Keratinocyte (primary cell): Measurements from ENCODE around the gene NAA10.

Experiments
- EZH2 ChIP-seq: IDR thresholded peaks from one replicate; pipeline ENCODE4 v1.6.1; 2012; ENCODE audit warnings: inconsistent platforms, mild to moderate bottlenecking, low read length, moderate library complexity
- TF ChIP-seq, protein P1 (sequence below), 3 experiments: IDR thresholded peaks in 1 of 3; conservative IDR thresholded peaks in 1 of 3; optimal IDR thresholded peaks in 1 of 3; 2 replicates in 2 of 3; 3 replicates in 1 of 3; pipeline versions ENCODE3 to v1.5.1; 2011; ENCODE audit warnings: low read length in 3 of 3, mild to moderate bottlenecking in 3 of 3, moderate library complexity in 2 of 3, control low read depth in 1 of 3, inconsistent platforms in 1 of 3; ENCODE audit not compliant: insufficient read depth in 2 of 3; ENCODE audit errors: extremely low read depth in 1 of 3

DNA sequence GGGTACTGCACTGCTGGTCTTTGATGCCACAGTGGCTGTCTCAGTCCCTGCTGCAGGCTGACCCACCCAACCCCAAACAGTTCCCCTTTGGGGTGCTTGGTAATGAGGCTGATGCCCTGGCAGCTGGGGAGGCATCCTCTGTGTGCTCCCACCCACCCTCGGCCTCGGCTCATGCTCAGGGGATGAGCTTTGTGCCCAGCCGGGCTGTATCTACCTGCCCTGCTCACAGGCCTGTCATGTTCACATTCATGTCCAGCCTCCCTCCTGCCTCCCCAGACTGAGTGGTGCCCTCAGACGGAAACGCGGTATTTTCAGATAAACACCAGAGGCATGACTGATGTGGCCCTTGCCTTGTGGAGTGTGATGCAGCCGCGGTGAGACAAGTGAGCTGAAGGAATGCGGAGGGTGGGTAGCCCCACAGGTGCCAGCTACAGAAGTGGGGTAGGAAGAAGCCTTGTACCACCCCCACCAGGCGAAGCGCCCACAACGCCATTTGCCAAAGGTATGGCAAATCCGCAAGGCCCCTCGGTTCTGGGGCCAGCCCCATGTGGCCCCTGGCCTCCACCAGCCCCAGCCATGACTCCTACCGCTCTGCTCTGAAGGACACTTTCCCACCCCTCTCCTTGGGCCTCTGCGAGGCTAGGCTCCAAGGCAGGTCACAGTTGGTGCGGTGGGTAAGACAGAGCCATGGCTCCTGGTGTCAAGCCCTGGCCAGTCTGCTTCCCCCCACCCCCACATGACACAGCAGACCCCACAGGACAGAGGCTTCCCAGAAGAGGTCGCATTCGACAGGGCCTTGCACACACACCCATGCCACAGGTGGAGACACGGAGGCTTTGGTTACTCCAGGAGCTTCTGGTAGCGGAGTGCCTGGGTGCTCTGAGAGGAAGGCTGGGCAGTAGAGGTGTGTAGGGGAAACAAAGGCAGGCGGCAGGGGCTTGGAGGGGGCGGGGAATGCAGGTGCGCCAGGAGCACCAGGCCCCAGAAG is 11.4 kb upstream of the NAA10 start:
- TF ChIP-seq, protein P1, sequence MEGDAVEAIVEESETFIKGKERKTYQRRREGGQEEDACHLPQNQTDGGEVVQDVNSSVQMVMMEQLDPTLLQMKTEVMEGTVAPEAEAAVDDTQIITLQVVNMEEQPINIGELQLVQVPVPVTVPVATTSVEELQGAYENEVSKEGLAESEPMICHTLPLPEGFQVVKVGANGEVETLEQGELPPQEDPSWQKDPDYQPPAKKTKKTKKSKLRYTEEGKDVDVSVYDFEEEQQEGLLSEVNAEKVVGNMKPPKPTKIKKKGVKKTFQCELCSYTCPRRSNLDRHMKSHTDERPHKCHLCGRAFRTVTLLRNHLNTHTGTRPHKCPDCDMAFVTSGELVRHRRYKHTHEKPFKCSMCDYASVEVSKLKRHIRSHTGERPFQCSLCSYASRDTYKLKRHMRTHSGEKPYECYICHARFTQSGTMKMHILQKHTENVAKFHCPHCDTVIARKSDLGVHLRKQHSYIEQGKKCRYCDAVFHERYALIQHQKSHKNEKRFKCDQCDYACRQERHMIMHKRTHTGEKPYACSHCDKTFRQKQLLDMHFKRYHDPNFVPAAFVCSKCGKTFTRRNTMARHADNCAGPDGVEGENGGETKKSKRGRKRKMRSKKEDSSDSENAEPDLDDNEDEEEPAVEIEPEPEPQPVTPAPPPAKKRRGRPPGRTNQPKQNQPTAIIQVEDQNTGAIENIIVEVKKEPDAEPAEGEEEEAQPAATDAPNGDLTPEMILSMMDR (optimal IDR thresholded peaks at IDR 0.05 in 1 of 3, IDR thresholded peaks at IDR 0.05 in 1 of 3, conservative IDR thresholded peaks at IDR 0.05 in 1 of 3; ENCODE audit: extremely low read depth in 1 of 3, insufficient read depth in 2 of 3, low read length in 3 of 3), result no peak
- no peak for TF ChIP-seq EZH2
